GM23338 (cell line): ENCODE data around the gene SLC24A4.

ENCODE experiments used
- CTCF ChIP-seq, 2 experiments: fragments of 200-600 bp in 1 of 2; sonication (generic) in 1 of 2; conservative IDR thresholded peaks; 2 replicates each; pipeline versions ENCODE4 v1.5.1 to v1.6.1; 2016 to 2017; ENCODE audit warnings: antibody characterized with exemption in 2 of 2, low read depth in 2 of 2, mild to moderate bottlenecking in 2 of 2, moderate library complexity in 1 of 2
- EZH2 ChIP-seq: fragments of 200-600 bp; sonication (generic); IDR thresholded peaks from one replicate; pipeline ENCODE4 v1.8.0; 2017; ENCODE audit warnings: antibody characterized with exemption, mild to moderate bottlenecking, low read depth; ENCODE audit not compliant: unreplicated experiment
- EZH2phosphoT487 ChIP-seq: fragments of 200-600 bp; sonication (generic); IDR thresholded peaks from one replicate; pipeline ENCODE4 v1.8.1; 2018; ENCODE audit warnings: antibody characterized with exemption; ENCODE audit not compliant: unreplicated experiment
- POLR2AphosphoS5 ChIP-seq: IDR thresholded peaks from 2 replicates; pipeline ENCODE4 v1.6.1; 2016; ENCODE audit warnings: antibody characterized with exemption, low read depth
- REST ChIP-seq: IDR thresholded peaks from one replicate; pipeline ENCODE4 v1.6.1; 2018; ENCODE audit warnings: antibody characterized with exemption; ENCODE audit not compliant: unreplicated experiment

GRCh38 chr14:92401561-92401960, 78.6 kb downstream of the SLC24A4 start:
- TF ChIP-seq CTCF (conservative IDR thresholded peaks at IDR 0.05; ENCODE audit: low read depth in 2 of 2) (no peak), EZH2 (no peak), POLR2AphosphoS5 (no peak), REST (no peak), EZH2phosphoT487 (no peak)
